Small intestine (tissue), 7 donors: ENCODE results near the gene STK35. TPM values are rescaled to one million over a fixed set of nuclear protein-coding genes. Genes with fewer than 3 reads are reported as not detected.
A peak's percentile ranks its signal among the peaks of the same experiment; 100 is the strongest.

Experiments used
- DNase-seq, 2 donors: peaks; one replicate each; pipeline versions ENCODE4 v3.0.0 to v3.0.0-alpha.2; 2013
- FAIRE-seq: peaks from 2 replicates; lab custom pipeline; 2012; peaks lifted over from hg19 to GRCh38; lab: Jason Lieb, UNC
- H3K27ac ChIP-seq, 3 donors: one replicate each; pipeline ENCODE4 v1.5.1; 2013; ENCODE audit warnings: low read length in 2 of 3, mild to moderate bottlenecking in 2 of 3, control low read depth in 1 of 3, inconsistent platforms in 1 of 3, low read depth in 1 of 3, moderate library complexity in 1 of 3
- H3K27me3 ChIP-seq, 3 donors: one replicate each; pipeline ENCODE4 v1.6.1; 2013; ENCODE audit warnings: low read length in 3 of 3, inconsistent platforms in 1 of 3; ENCODE audit not compliant: control insufficient read depth in 3 of 3, insufficient read depth in 3 of 3
- H3K36me3 ChIP-seq, 3 donors: one replicate each; pipeline ENCODE4 v1.6.1; 2013; ENCODE audit warnings: low read length in 3 of 3, inconsistent platforms in 1 of 3, low read depth in 1 of 3, mild to moderate bottlenecking in 1 of 3, moderate library complexity in 1 of 3; ENCODE audit not compliant: control insufficient read depth in 3 of 3, insufficient read depth in 2 of 3
- H3K4me1 ChIP-seq, 3 donors: one replicate each; pipeline ENCODE4 v1.6.1; 2013; ENCODE audit warnings: low read length in 2 of 3, inconsistent platforms in 1 of 3, low read depth in 1 of 3, mild to moderate bottlenecking in 1 of 3, moderate library complexity in 1 of 3; ENCODE audit not compliant: control insufficient read depth in 3 of 3, insufficient read depth in 2 of 3
- H3K4me3 ChIP-seq, 3 donors: one replicate each; pipeline ENCODE4 v1.5.1; 2013; ENCODE audit warnings: low read length in 3 of 3, control low read depth in 1 of 3, inconsistent platforms in 1 of 3, low read depth in 1 of 3, mild to moderate bottlenecking in 1 of 3, moderate library complexity in 1 of 3
- H3K9me3 ChIP-seq, 2 donors: one replicate each; pipeline ENCODE4 v1.6.1; 2013; ENCODE audit warnings: low read depth in 1 of 2, low read length in 1 of 2; ENCODE audit not compliant: control insufficient read depth in 2 of 2, insufficient read depth in 1 of 2
- WGBS, 3 donors: extraction: QIAGEN DNeasy Blood & Tissue Kit; methylation state at CpG; one replicate each; pipeline ENCODE4 v1.1.7; 2013; 5-methylcytosine and 5-hydroxymethylcytosine counted together
- polyA plus RNA-seq, 4 donors: library from polyadenylated mRNA; stranded (reverse) in 3 of 4; unstranded in 1 of 4; fragments of 200-250 nt in 3 of 4; fragments of 120-200 nt in 1 of 4; gene quantifications; one replicate each; pipeline versions ENCODE4 v1.2.1 to v1.2.3, GENCODE V29; 2013
- donor health status: healthy with polysubstance abuse.
- donor health status: control.
- donor health status: control.
- donor health status: Bipolar disorder and iron deficiency.
- donor health status: healthy.

The STK35 gene
- polyA plus RNA-seq, 4 donors = 3.8 to 16.4 (median 7.9) TPM

- no peak overlapping the region for H3K4me3 ChIP-seq
- H3K36me3 ChIP-seq = no peaks in the 10 kb centered on the region
- no peaks in the 10 kb centered on the region for H3K4me1 ChIP-seq
- no peak for DNase-seq
- H3K27ac ChIP-seq = no peak overlapping the region
- 42 to 65% (median 50%) methylated on average over 4 of the region's 4 CpGs for WGBS, 3 donors
- peaks cover 0 to 1% (median 0%) of the 10 kb centered on the region in 3 donors for H3K27me3 ChIP-seq
- no peak for FAIRE-seq
- H3K9me3 ChIP-seq = no peaks in the 10 kb centered on the region
Observed at GRCh38 chr20:2080532-2081224, 20.9 kb upstream of the STK35 start.

DNA sequence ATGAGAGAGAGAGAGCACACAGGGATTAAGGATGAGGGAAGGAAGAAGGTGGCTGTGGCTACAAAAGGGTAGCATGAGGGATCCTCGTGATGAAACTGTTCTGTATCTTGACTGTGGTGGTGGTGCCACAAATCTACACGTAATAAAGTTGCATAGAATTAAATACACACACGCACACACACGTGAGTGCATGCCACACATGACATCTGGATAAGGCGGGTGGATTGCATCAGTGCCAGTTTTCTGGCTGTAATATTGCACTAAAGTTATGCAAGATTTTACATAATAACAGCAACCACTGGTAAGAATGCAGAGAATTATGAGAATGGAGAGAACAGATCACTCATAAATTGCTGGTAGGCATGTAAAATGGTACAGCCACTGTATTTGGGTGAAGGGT, 16.9 kb upstream of the STK35 start:
- Histone ChIP-seq H3K4me1 (no peaks in the 10 kb centered on the region), H3K27ac (no peak overlapping the region), H3K36me3 (no peaks in the 10 kb centered on the region), H3K4me3 (no peak overlapping the region), H3K9me3 (no peaks in the 10 kb centered on the region), H3K27me3 (peaks cover 0 to 9% (median 0%) of the 10 kb centered on the region in 3 donors)
- DNase-seq (no peak), FAIRE-seq (no peak)
- WGBS, 3 donors = 54 to 81% (median 69%) methylated on average over 5 of the region's 5 CpGs

DNA sequence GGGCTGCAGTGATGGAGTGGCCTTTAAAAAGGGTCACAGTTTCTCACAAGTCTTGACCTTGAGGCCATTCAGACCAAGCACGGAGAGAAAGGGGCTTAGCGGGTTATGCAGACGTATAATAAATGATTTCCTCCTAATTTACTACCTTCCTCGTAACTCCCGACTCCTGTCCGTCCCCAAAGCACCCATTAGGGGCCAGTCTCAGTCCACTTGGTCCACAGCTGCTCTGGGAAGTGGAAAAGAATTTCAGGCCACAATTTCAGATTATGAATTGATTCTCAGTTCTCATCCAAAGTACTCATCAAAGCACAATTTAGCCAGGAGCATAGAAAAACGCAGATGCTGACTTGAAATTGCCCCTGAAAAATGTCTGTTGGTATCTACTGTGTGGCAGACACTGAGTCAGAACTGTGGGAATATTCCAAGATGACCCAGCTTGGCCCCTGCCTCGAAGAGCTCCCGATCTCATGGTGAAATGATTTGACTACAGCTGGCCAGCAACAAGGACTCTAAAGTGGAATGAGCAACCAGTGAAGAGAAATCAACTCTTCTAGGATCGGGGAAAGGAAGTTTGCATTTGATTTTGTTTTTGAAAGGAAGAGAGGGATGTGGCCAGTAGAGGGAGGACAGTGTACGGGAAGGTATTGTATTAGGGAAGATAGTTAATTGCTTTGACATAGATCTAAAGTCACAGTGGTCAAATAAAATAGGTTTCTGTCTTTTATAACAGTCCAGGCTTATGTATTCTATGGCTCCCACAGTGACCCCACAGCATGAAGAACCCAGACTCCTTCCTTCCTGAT, 15.2 kb upstream of the STK35 start:
- no peak for FAIRE-seq
- Histone ChIP-seq H3K4me1 (no peaks in the 10 kb centered on the region), H3K36me3 (no peaks in the 10 kb centered on the region), H3K9me3 (no peaks in the 10 kb centered on the region), H3K4me3 (no peak overlapping the region), H3K27ac (no peak overlapping the region), H3K27me3 (peaks cover 0 to 9% (median 0%) of the 10 kb centered on the region in 3 donors)
- 59 to 66% (median 64%) methylated on average over 11 of the region's 11 CpGs for WGBS, 3 donors
- no peak for DNase-seq

- Histone ChIP-seq H3K27ac (no peak overlapping the region), H3K27me3 (peaks cover 0 to 9% (median 0%) of the 10 kb centered on the region in 3 donors), H3K4me1 (no peaks in the 10 kb centered on the region), H3K36me3 (no peaks in the 10 kb centered on the region), H3K9me3 (no peaks in the 10 kb centered on the region), H3K4me3 (no peak overlapping the region)
- 61 to 75% (median 71%) methylated on average over 2 of the region's 2 CpGs for WGBS, 3 donors
- DNase-seq (no peak), FAIRE-seq (no peak)
Observed at GRCh38 chr20:2086980-2087377, 14.6 kb upstream of the STK35 start.

GRCh38 chr20:2088891-2089290, 12.7 kb upstream of the STK35 start:
- DNase-seq (no peak), FAIRE-seq (no peak)
- Histone ChIP-seq H3K4me1 (no peaks in the 10 kb centered on the region), H3K36me3 (no peaks in the 10 kb centered on the region), H3K4me3 (no peak overlapping the region), H3K27me3 (peaks cover 0 to 9% (median 3%) of the 10 kb centered on the region in 3 donors), H3K9me3 (no peaks in the 10 kb centered on the region), H3K27ac (no peak overlapping the region)
- WGBS, 3 donors = 35 to 58% (median 56%) methylated on average over 2 of the region's 2 CpGs

DNA sequence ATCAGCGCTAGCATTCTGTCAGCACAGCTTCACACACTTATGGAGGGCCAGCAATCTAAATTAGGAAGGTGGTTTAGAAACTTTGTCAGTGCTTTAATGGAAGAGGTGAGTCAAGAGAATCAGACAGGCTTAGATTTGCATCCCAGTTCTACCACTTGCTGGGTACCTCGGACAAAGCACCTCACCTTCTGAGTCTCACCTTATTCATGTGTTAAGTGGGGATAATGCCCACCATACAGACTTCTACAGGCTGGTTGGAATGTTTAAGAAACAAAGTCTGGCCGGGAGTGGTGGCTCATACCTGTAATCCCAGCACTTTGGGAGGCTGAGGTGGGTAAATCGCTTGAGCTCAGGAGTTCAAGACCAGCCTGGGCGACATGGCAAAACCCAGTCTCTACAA, 12.2 kb upstream of the STK35 start:
- Histone ChIP-seq H3K9me3 (no peaks in the 10 kb centered on the region), H3K27me3 (peaks cover 0 to 15% (median 5%) of the 10 kb centered on the region in 3 donors), H3K4me1 (no peaks in the 10 kb centered on the region), H3K4me3 (no peak overlapping the region), H3K36me3 (no peaks in the 10 kb centered on the region), H3K27ac (no peak overlapping the region)
- 68 to 78% (median 75%) methylated on average over 5 of the region's 5 CpGs for WGBS, 3 donors
- no peak for FAIRE-seq
- DNase-seq = no peak

DNA sequence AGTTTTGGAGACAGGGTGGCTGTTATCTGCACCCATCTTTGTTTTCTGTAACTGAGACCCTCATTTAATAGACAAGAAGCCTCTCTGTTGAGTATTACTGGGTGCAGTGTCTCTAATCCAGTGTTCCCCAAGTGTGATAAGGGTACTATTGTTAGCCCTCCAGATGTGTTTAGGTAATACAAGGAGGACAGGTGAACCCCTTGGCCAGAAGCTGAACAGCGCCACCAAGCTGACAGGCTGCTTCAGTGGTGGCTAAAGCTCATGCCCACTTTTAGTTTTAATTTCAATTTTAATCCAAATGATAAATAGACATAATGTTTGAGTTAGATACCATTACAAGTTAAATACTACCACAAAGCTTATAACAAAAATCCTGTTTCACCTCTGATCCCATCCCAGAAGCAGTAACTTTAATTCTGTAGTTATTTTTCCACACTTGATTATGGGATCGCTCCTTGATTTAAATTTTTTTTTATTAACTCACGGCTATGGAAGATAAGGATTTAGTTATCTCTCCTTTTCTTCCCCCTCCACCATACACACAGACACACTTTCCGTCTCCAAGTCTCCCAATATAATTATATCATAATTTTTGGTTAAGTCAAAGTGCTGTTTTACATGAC, 8.4 kb upstream of the STK35 start:
- Histone ChIP-seq H3K4me1 (no peaks in the 10 kb centered on the region), H3K27ac (no peak overlapping the region), H3K27me3 (peaks cover 0 to 18% (median 5%) of the 10 kb centered on the region in 3 donors), H3K4me3 (no peak overlapping the region), H3K9me3 (no peaks in the 10 kb centered on the region), H3K36me3 (no peaks in the 10 kb centered on the region)
- DNase-seq = peak; percentile 47 to 57
- WGBS, 3 donors = 13 to 51% (median 21%) methylated on average over 4 of the region's 4 CpGs
- FAIRE-seq = no peak

- 29 to 41% (median 32%) methylated on average over 8 of the region's 8 CpGs for WGBS, 3 donors
- Histone ChIP-seq H3K27me3 (peaks cover 0 to 18% (median 5%) of the 10 kb centered on the region in 3 donors), H3K4me3 (no peak overlapping the region), H3K9me3 (no peaks in the 10 kb centered on the region), H3K36me3 (no peaks in the 10 kb centered on the region), H3K4me1 (no peaks in the 10 kb centered on the region), H3K27ac (no peak overlapping the region)
- FAIRE-seq (no peak), DNase-seq (no peak)
Observed at GRCh38 chr20:2093883-2094282, 7.7 kb upstream of the STK35 start.
